A549 (cell line): ENCODE data around the gene BGLAP. TPM values are rescaled to one million over a fixed set of nuclear protein-coding genes. Genes with fewer than 3 reads are reported as not detected.

Source experiments
- ATAC-seq, 2 experiments: fragments of 200-7000 bp in 1 of 2; fragments of >200 bp in 1 of 2; cut with Nextera tagmentation in 1 of 2; cut with Tn5 transposase in 1 of 2; 3 replicates each; pipeline versions ENCODE4 v1.8.0 to v1.9.1; 2018 to 2020; ENCODE audit warnings: mild to moderate bottlenecking in 1 of 2, moderate library complexity in 1 of 2
- CTCF ChIA-PET: fragments of 300-600 bp; sonication (Branson Sonifier 250); formaldehyde crosslinking; extraction: SDS; loops from one replicate; lab custom pipeline; 2021; ENCODE audit warnings: antibody characterized with exemption, inconsistent platforms; lab: Yijun Ruan, JAX
- POLR2A ChIA-PET: fragments of 350-600 bp; formaldehyde crosslinking; extraction: SDS; loops from one replicate; lab custom pipeline; 2021; ENCODE audit warnings: antibody characterized with exemption, inconsistent platforms; lab: Yijun Ruan, JAX
- DNase-seq, 2 experiments: peaks; one replicate each; pipeline versions ENCODE4 v3.0.0 to v3.0.0-alpha.2; 2011 to 2016; ENCODE audit warnings: low read depth in 1 of 2, low spot score in 1 of 2
- FAIRE-seq: peaks from 2 replicates; lab custom pipeline; 2011; peaks lifted over from hg19 to GRCh38; lab: Jason Lieb, UNC
- H3K27ac ChIP-seq, 2 experiments: fragments of >200 bp; sonication (Bioruptor Twin); formaldehyde crosslinking; 3 replicates each; pipeline ENCODE4 v1.5.1; 2016 to 2017
- H3K4me1 ChIP-seq: fragments of >200 bp; sonication (Bioruptor Twin); formaldehyde crosslinking; 3 replicates; pipeline ENCODE4 v1.6.1; 2016
- H3K4me2 ChIP-seq: fragments of >200 bp; sonication (Bioruptor Twin); formaldehyde crosslinking; 3 replicates; pipeline ENCODE4 v1.6.1; 2016
- H3K4me3 ChIP-seq: fragments of >200 bp; sonication (Bioruptor Twin); formaldehyde crosslinking; 3 replicates; pipeline ENCODE4 v1.5.1; 2016
- H3K9me3 ChIP-seq: fragments of >200 bp; sonication (Bioruptor Twin); formaldehyde crosslinking; 3 replicates; pipeline ENCODE4 v1.6.1; 2016
- CBX2 ChIP-seq: fragments of 200-600 bp; sonication (generic); IDR thresholded peaks from 2 replicates; pipeline ENCODE4 v1.6.1; 2016; ENCODE audit warnings: low read depth, mild to moderate bottlenecking, borderline replicate concordance
- EHF ChIP-seq: fragments of 250-450 bp; sonication (Bioruptor Pico); IDR thresholded peaks from 2 replicates; pipeline ENCODE4 v1.5.0; 2020; ENCODE audit warnings: mild to moderate bottlenecking
- EP300 ChIP-seq, 2 experiments: fragments of >200 bp; sonication (Bioruptor Twin); formaldehyde crosslinking; IDR thresholded peaks; 2 replicates in 1 of 2; 3 replicates in 1 of 2; pipeline ENCODE4 v1.6.1; 2016 to 2017
- FOXS1 ChIP-seq: fragments of 250-450 bp; sonication (Bioruptor Pico); IDR thresholded peaks from 2 replicates; pipeline ENCODE4 v1.5.0; 2020; ENCODE audit warnings: mild to moderate bottlenecking, moderate library complexity
- HOXB5 ChIP-seq: fragments of 250-450 bp; sonication (Bioruptor Pico); IDR thresholded peaks from 2 replicates; pipeline ENCODE4 v1.5.0; 2020; ENCODE audit warnings: mild to moderate bottlenecking, moderate library complexity
- JUN ChIP-seq, 2 experiments: fragments of >200 bp; sonication (Bioruptor Twin); formaldehyde crosslinking; IDR thresholded peaks; 2 replicates in 1 of 2; 3 replicates in 1 of 2; pipeline ENCODE4 v1.6.1; 2016 to 2017
- JUNB ChIP-seq: fragments of >200 bp; sonication (Bioruptor Twin); formaldehyde crosslinking; IDR thresholded peaks from 2 replicates; pipeline ENCODE4 v1.6.1; 2016
- MYC ChIP-seq: IDR thresholded peaks from 2 replicates; pipeline ENCODE4 v1.6.1; 2012; ENCODE audit warnings: mild to moderate bottlenecking, inconsistent platforms, low read length, improper control_type of control experiment, borderline replicate concordance
- NR3C1 ChIP-seq: fragments of >200 bp; sonication (Bioruptor Twin); formaldehyde crosslinking; IDR thresholded peaks from 3 replicates; pipeline ENCODE4 v1.6.1; 2017
- RNF2 ChIP-seq: fragments of 200-600 bp; sonication (generic); IDR thresholded peaks from 2 replicates; pipeline ENCODE4 v1.6.1; 2016; ENCODE audit warnings: low read depth, mild to moderate bottlenecking, antibody characterized with exemption, moderate library complexity, borderline replicate concordance
- SMC3 ChIP-seq: fragments of >200 bp; sonication (Bioruptor Twin); formaldehyde crosslinking; IDR thresholded peaks from 3 replicates; pipeline ENCODE4 v1.6.1; 2018; ENCODE audit warnings: inconsistent platforms
- TFCP2L1 ChIP-seq: fragments of 250-450 bp; sonication (Bioruptor Pico); IDR thresholded peaks from 2 replicates; pipeline ENCODE4 v1.5.0; 2021; ENCODE audit warnings: mild to moderate bottlenecking
- TP53 ChIP-seq: fragments of 250-450 bp; sonication (Bioruptor Pico); IDR thresholded peaks from 2 replicates; pipeline ENCODE4 v1.5.0; 2021; ENCODE audit warnings: mild to moderate bottlenecking, moderate library complexity
- WGBS: methylation state at CpG from one replicate; pipeline ENCODE4 v1.1.6; 2017; ENCODE audit errors: missing lambda C conversion rate; 5-methylcytosine and 5-hydroxymethylcytosine counted together
- polyA plus RNA-seq, 4 experiments: library from polyadenylated mRNA; depleted of rRNA in 3 of 4; stranded (reverse); fragments of >200 nt; fragmentation: RNase III in 1 of 4; extraction: RNeasy Plus Mini Kit Qiagen cat#74134 plus additional on column Dnase treatment in 1 of 4; gene quantifications; 2 replicates in 3 of 4; 3 replicates in 1 of 4; pipeline ENCODE4 v1.2.3, GENCODE V29; 2011 to 2017
- TF ChIP-seq, protein P1 (sequence below): fragments of 200-600 bp; sonication (generic); IDR thresholded peaks from 2 replicates; pipeline ENCODE4 v1.6.1; 2016; ENCODE audit warnings: antibody characterized with exemption, mild to moderate bottlenecking, moderate library complexity
- TF ChIP-seq, protein P2 (sequence below): IDR thresholded peaks from 2 replicates; pipeline ENCODE4 v1.6.1; 2012
- TF ChIP-seq, protein P3 (sequence below): fragments of 450-650 bp; IDR thresholded peaks from 2 replicates; pipeline ENCODE4 v1.6.1; 2014; ENCODE audit warnings: antibody characterized with exemption

BGLAP gene
- polyA plus RNA-seq, 2 of the 4 experiments (the other 2 are of a cell fraction) = 0.12 to 0.23 TPM

DNA sequence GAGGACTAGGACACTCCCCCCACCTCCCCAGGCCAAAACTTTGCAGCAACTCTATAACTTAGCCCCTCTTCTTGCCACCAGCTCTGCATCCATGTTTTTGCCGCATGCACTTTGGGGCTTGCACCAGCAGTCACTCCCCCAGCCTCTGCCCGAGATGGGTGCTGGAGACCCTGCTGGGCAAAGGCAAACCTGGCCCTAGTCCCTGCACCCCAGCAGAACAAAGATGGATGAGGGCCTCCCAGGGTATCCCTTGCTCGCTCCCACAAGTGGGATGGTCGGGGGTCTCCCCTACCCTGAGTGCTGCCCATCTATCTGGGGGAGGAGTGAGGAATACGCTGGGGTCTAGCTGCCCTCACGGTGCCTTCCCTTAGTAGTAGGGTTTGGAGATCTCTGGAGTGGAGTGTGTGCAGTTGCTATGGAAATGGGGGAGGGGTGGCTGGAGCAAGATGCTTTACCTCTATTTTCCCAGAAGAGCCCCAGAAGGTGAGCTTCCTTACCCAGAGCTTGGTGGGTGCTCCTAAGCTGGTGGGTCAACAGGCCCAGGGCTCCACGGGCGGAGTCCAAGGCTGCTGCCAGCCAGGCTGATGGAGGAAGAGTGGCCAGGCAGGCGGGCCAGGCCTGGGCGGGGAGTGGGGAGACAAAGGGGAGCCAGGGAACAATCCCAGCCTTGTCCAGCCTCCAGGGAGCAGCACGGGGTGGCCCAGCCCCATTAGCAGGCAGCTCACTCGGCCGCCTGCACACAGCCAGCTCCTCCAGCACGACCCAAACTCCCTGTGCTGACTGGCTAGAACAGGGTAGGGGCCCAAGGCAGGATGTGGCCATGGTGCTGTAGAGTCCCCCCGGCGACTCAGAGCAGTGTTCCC lies 5.7 kb downstream of the BGLAP start, which contains the start of gene PAQR6:
Gene PAQR6, minus strand, starts transcription at position 597 of the 863 bp plus-strand sequence. CDS start 1,325 bp downstream, outside the sequence.
- FAIRE-seq (no peak), ATAC-seq (peak; percentile 12 to 20; a peak in 4 of 6 replicates), DNase-seq (no peak)
- Histone ChIP-seq H3K4me1 (peaks cover 12% of the 10 kb centered on the region), H3K4me3 (no peak within 1 kb of the TSS), H3K4me2 (peak within 1 kb of the TSS; percentile 10; the same call in 1 of the 3 replicates), H3K9me3 (no peaks in the 10 kb centered on the region), H3K27ac (no peak within 1 kb of the TSS)
- ChIA-PET CTCF (interaction anchor here (0.5 to 3.1 kb wide), 4 partner anchors 13 to 309 kb away, joined by 3 to 17 read pairs (median 4); no protein-coding TSS in a partner anchor), POLR2A (interaction anchor here (0.6 to 1.1 kb wide), 2 partner anchors 35 to 37 kb away, joined by 3 to 8 read pairs; partner anchors contain the start of gene PMF1)
- WGBS = 81% methylated on average over 11 of the region's 16 CpGs
- no peak for TF ChIP-seq CBX2
- no peak for TF ChIP-seq MYC
- TF ChIP-seq, protein P1, sequence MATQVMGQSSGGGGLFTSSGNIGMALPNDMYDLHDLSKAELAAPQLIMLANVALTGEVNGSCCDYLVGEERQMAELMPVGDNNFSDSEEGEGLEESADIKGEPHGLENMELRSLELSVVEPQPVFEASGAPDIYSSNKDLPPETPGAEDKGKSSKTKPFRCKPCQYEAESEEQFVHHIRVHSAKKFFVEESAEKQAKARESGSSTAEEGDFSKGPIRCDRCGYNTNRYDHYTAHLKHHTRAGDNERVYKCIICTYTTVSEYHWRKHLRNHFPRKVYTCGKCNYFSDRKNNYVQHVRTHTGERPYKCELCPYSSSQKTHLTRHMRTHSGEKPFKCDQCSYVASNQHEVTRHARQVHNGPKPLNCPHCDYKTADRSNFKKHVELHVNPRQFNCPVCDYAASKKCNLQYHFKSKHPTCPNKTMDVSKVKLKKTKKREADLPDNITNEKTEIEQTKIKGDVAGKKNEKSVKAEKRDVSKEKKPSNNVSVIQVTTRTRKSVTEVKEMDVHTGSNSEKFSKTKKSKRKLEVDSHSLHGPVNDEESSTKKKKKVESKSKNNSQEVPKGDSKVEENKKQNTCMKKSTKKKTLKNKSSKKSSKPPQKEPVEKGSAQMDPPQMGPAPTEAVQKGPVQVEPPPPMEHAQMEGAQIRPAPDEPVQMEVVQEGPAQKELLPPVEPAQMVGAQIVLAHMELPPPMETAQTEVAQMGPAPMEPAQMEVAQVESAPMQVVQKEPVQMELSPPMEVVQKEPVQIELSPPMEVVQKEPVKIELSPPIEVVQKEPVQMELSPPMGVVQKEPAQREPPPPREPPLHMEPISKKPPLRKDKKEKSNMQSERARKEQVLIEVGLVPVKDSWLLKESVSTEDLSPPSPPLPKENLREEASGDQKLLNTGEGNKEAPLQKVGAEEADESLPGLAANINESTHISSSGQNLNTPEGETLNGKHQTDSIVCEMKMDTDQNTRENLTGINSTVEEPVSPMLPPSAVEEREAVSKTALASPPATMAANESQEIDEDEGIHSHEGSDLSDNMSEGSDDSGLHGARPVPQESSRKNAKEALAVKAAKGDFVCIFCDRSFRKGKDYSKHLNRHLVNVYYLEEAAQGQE = no peak
- TF ChIP-seq, protein P2, sequence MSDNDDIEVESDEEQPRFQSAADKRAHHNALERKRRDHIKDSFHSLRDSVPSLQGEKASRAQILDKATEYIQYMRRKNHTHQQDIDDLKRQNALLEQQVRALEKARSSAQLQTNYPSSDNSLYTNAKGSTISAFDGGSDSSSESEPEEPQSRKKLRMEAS = no peak
- TF ChIP-seq HOXB5 (CRISPR knock-in tag) = no peak
- TF ChIP-seq EP300 (IDR thresholded peaks at IDR 0.05) = no peak

DNA sequence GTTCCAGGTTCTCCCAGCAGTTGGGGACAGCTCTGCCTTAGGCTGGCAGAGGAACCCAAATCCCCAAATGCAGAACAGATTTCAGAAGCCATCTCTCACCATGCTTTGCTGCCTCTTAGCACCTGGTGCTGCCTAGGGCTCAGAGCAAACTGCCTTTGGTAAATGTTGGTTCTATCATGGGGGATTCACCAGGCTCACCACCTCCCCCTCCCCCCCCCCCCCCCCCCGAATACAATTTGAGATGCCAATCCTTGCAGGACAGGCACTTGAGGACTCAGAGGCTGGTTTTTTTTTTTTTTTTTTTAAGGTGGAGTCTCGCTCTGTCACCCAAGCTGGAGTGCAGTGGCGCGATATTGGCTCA lies 6.3 kb downstream of the BGLAP start:
- H3K9me3 ChIP-seq = no peaks in the 10 kb centered on the region
- H3K4me3 ChIP-seq = no peak overlapping the region
- FAIRE-seq (no peak), DNase-seq (no peak), ATAC-seq (no peak)
- TF ChIP-seq TFCP2L1 (no peak), TP53 (CRISPR knock-in tag) (no peak), EHF (CRISPR knock-in tag) (no peak), RNF2 (no peak), JUNB (no peak), FOXS1 (CRISPR knock-in tag) (no peak), SMC3 (no peak), NR3C1 (no peak), JUN (IDR thresholded peaks at IDR 0.05) (no peak)
- TF ChIP-seq, protein P3, sequence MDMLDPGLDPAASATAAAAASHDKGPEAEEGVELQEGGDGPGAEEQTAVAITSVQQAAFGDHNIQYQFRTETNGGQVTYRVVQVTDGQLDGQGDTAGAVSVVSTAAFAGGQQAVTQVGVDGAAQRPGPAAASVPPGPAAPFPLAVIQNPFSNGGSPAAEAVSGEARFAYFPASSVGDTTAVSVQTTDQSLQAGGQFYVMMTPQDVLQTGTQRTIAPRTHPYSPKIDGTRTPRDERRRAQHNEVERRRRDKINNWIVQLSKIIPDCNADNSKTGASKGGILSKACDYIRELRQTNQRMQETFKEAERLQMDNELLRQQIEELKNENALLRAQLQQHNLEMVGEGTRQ = no peak
- TF ChIP-seq, protein P1 = no peak
- WGBS = 100% methylated on average over 3 of the region's 4 CpGs
- H3K4me2 ChIP-seq = no peak overlapping the region
- no peak overlapping the region for H3K27ac ChIP-seq
- POLR2A ChIA-PET = interaction anchor here (0.6 to 1.1 kb wide), 2 partner anchors 36 to 38 kb away, joined by 3 to 8 read pairs; partner anchors contain the start of gene PMF1
- peaks cover 12% of the 10 kb centered on the region for H3K4me1 ChIP-seq
- CTCF ChIA-PET = interaction anchor here (0.7 to 3.1 kb wide), 5 partner anchors 12 to 197 kb away, joined by 3 to 17 read pairs (median 3); no protein-coding TSS in a partner anchor
